GM12872 (cell line): ENCODE measurements around the gene MARCHF10.

Experiments
- TF ChIP-seq, protein P1 (sequence below): IDR thresholded peaks from 3 replicates; pipeline ENCODE4 v1.5.1; 2011; ENCODE audit warnings: low read depth, mild to moderate bottlenecking, low read length, moderate library complexity; ENCODE audit not compliant: insufficient read depth

MARCHF10 gene

DNA sequence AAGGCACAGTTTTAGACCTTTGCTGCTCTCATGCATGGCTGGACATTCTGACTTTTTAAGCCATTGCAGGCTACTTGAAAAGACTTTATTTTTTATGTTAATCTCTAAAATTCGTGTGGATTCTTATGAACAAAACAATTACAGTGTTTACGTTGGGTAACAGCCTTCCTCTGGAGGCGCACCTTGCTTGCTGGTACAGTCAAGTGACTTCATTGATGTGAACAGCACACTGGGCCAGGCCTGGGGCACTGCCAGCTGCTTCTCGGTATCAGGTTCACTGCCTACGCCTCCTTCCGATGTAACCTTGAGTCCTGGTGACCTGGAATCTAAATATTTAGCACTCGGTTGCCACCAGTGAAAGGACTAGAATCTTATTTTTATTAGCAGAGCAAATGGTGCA is 27.8 kb downstream of the MARCHF10 start:
- TF ChIP-seq, protein P1, sequence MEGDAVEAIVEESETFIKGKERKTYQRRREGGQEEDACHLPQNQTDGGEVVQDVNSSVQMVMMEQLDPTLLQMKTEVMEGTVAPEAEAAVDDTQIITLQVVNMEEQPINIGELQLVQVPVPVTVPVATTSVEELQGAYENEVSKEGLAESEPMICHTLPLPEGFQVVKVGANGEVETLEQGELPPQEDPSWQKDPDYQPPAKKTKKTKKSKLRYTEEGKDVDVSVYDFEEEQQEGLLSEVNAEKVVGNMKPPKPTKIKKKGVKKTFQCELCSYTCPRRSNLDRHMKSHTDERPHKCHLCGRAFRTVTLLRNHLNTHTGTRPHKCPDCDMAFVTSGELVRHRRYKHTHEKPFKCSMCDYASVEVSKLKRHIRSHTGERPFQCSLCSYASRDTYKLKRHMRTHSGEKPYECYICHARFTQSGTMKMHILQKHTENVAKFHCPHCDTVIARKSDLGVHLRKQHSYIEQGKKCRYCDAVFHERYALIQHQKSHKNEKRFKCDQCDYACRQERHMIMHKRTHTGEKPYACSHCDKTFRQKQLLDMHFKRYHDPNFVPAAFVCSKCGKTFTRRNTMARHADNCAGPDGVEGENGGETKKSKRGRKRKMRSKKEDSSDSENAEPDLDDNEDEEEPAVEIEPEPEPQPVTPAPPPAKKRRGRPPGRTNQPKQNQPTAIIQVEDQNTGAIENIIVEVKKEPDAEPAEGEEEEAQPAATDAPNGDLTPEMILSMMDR, result no peak

DNA sequence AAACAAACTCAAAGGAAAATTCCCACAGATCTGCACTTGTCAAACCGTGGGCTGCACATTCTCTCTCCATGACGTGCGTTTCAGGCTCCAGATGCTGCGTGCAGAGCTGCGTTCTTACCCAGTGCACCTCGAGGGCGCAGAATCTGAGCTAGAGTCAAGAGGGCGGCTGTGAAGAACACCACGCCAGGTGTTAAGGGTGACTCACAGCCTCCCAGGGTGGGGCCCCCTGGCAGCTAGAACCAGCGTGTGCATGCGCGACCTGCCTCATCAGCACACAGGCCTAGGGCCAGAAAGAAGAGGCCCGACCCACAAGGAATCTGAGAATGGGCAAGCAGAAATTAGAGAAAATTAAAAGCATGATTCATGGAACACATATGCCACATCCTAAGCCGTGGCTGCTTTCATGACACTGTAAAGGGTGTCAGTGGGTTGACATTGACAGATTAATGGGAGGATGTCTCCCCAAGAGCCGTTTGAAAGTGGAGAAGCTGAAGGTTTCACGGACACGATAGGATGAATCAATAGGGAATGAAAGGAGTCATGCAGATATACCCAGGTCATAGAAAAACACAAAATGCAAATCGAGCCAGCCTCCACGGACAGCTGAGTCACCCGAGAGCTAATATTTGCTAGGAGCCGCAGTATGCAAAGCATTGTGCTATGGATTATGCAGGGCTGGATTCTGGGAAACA is 29.0 kb downstream of the MARCHF10 start:
- TF ChIP-seq, protein P1, result no peak

DNA sequence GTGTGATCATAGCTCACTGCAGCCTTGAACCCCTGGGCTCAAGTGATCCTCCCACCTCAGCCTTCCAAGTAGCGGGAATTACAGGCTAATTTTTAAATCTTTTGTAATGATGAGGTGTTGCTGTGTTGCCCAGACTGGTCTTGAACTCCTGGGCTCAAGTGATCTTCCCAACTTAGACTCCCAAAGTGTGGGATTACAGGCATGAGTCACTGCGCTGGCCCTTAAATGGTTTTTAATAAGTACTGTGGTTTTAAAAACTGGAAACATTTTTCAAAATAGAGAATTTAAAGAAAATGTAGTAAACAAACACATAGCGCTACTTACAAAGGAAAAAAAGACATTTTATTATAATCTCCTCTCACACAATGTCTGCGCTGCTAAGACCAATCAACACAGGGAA is 32.2 kb downstream of the MARCHF10 start:
- TF ChIP-seq, protein P1, result no peak

DNA sequence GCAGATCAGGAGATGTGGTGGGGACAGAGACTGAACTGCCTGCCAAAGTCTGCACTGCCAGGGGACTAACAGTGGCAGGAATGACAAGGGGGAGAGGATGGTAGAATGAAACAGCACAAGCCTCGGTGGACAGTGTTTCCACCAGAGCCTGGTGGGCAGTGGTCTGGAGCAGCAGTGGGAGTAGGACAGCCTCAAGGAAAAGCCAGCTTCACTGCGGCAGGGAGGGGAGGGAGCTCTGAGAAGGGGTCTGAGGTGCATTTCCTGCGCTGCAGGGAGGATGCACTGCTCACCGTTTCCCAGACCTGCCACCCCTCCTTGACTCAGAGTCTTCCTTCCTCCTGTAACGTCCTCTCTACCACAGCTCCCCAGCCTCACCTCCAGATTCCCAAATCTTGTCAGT is 33.8 kb downstream of the MARCHF10 start:
- TF ChIP-seq, protein P1, result no peak

DNA sequence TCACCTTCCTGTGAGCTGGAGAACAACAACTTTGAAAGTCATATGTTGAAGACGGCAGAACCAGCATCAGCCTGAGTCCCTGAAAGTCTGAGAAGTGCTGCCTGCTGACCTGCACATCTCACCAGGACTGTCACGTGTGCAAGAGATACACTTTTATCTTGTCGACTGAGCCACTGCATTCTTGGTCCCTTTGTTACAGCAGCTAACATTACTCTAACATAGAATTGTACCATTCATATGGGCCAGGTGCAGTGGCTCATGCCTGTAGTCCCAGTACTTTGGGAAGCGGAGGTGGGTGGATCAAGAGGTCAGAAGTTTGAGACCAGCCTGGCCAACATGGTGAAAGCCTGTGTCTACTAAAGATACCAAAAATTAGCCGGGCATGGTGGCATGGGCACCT is 40.1 kb downstream of the MARCHF10 start:
- TF ChIP-seq, protein P1, result no peak

DNA sequence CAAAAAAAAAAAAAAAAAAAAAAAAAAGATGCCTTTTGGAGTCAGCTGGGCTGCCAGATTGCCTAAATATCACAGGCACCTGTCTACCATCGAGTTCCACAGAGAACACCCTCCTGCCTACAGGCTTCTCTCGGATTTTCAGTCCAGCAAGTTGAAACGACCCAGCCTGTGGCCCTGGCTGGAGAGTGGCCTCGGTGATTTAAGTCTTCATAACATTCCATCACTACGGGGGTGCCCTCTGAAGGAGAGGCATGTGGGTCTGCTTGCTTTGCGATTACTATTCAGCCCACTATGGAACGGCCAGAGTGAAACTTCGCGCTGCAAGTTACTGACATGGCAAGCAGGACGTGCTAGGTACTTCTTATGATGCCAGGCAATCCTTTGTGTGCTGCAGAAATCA is 42.8 kb downstream of the MARCHF10 start:
- TF ChIP-seq, protein P1, result no peak

DNA sequence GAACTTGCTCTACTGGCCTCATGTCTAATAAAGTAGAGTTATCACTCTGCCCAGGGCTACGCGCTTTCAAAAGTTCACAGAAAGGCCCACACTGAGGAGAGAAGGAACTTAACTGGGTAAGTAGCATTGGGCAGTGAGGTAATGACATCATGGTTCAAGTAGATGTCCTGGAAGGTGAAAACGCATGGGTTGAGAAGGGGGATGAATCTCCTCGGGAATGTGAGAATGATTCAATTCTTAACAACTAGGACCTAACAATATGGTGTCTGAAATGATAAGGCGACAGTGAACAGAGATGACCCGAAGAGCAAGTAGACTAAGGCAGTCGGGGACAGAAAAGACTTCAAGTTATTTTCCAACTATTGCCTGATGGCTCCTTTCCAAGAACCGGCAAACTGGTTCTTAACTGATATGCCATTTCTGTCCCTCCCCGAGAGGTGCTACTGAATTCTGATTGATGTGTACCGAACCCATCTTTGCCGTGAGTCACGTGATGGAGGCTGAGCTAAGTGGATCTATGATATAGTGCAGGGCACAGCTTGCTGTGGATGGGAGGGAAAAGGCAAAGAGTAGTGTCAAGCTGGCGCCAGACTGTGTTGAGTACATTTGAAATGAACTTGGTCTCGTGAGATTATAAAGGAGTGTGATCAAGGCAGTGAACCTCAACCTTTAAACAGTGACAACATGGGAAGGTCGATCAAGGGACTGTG is 44.1 kb downstream of the MARCHF10 start:
- TF ChIP-seq, protein P1, result no peak
